Transverse colon (tissue), 4 donors: ENCODE measurements around the gene MAPKAP1. TPM values are rescaled to one million over a fixed set of nuclear protein-coding genes. Genes with fewer than 3 reads are reported as not detected.

Source experiments
- DNase-seq: peaks from one replicate; pipeline ENCODE4 v3.0.0-alpha.2; 2019
- H3K27ac ChIP-seq, 4 donors: fragments of 200-600 bp; sonication (generic); 2 replicates each; pipeline ENCODE4 v1.5.1; 2016 to 2018; ENCODE audit warnings: inconsistent platforms in 4 of 4
- H3K27me3 ChIP-seq: fragments of 200-600 bp; sonication (generic); 2 replicates; pipeline ENCODE4 v1.5.1; 2017; ENCODE audit warnings: inconsistent platforms
- H3K36me3 ChIP-seq, 4 donors: fragments of 200-600 bp; sonication (generic); 2 replicates each; pipeline ENCODE4 v1.5.1; 2017 to 2019; ENCODE audit warnings: inconsistent platforms in 4 of 4
- H3K4me1 ChIP-seq, 4 donors: fragments of 200-600 bp; sonication (generic); 2 replicates each; pipeline ENCODE4 v1.5.1; 2017 to 2020; ENCODE audit warnings: inconsistent platforms in 4 of 4
- H3K4me3 ChIP-seq, 4 donors: fragments of 200-600 bp; sonication (generic); 1 replicate in 1 of 4; 2 replicates in 3 of 4; pipeline versions ENCODE4 v1.5.1 to v1.6.1; 2017 to 2019; ENCODE audit warnings: inconsistent platforms in 4 of 4
- H3K9me3 ChIP-seq, 2 donors: fragments of 200-600 bp; sonication (generic); 2 replicates each; pipeline ENCODE4 v1.5.1; 2017 to 2019; ENCODE audit warnings: inconsistent platforms in 2 of 2
- EP300 ChIP-seq: sonication (generic); formaldehyde crosslinking; IDR thresholded peaks from one replicate; pipeline ENCODE4 v1.6.1; 2017; ENCODE audit warnings: antibody characterized with exemption, low read depth
- POLR2A ChIP-seq: fragments of 450-650 bp; IDR thresholded peaks from one replicate; pipeline ENCODE4 v1.6.1; 2016; ENCODE audit warnings: antibody characterized with exemption, mild to moderate bottlenecking, moderate library complexity
- POLR2AphosphoS5 ChIP-seq, 3 donors: sonication (generic); formaldehyde crosslinking; IDR thresholded peaks; one replicate each; pipeline ENCODE4 v1.6.1; 2016; ENCODE audit warnings: antibody characterized with exemption in 3 of 3
- WGBS, 2 donors: methylation state at CpG; one replicate each; pipeline ENCODE4 v1.1.5; 2018; ENCODE audit warnings: low coverage in 1 of 2; 5-methylcytosine and 5-hydroxymethylcytosine counted together
- in situ Hi-C, 4 donors: fragments of 200-750 bp; cut with MboI; loops; one replicate each; pipeline versions ENCODE4 v1.15.0 to v1.15.1; 2017; ENCODE audit warnings: low sequenced_read_pairs in 3 of 4, low pct_ligation_motif_present in 1 of 4, low pct_unique_long_range_greater_than_20kb in 1 of 4
- intact Hi-C: fragments of 100-400 bp; cut with DNase I; formaldehyde crosslinking; loops from one replicate; pipeline ENCODE4 v1.15.1; 2023; ENCODE audit warnings: low total_unique reads
- total RNA-seq, 4 donors: library from RNA; depleted of rRNA; stranded (reverse); fragments of >200 nt; gene quantifications; one replicate each; pipeline ENCODE4 v1.1.0, GENCODE V29; 2016
- TF ChIP-seq, protein P1 (sequence below), 5 experiments: fragments of 200-600 bp in 3 of 5; fragments of 450-650 bp in 2 of 5; sonication (generic) in 3 of 5; IDR thresholded peaks; 1 replicate in 2 of 5; 2 replicates in 3 of 5; pipeline ENCODE4 v1.5.1; 2016 to 2017; ENCODE audit warnings: antibody characterized with exemption in 5 of 5, inconsistent platforms in 3 of 5, mild to moderate bottlenecking in 2 of 5, moderate library complexity in 1 of 5

Gene MAPKAP1
- total RNA-seq, 4 donors from 2014 or later = 59.8 to 83.4 (median 71.2) TPM

GRCh38 chr9:125646621-125647100 is 60.3 kb downstream of the MAPKAP1 start:
- in situ Hi-C loops = loop anchor here in 3 of 4 donors (25.0 kb wide), 1 partner anchor 234 kb away; no protein-coding TSS in a partner anchor
- peak overlapping the region in 1 of 4 donors; percentile 17 for H3K4me3 ChIP-seq
- 14 to 35% methylated on average over 6 of the region's 6 CpGs for WGBS, 2 donors

GRCh38 chr9:125646217-125646616 is 60.8 kb downstream of the MAPKAP1 start:
- peak overlapping the region in 3 of 4 donors; percentile 34 to 43 (median 42) for H3K27ac ChIP-seq

More at GRCh38 chr9:125646621-125647100, 60.3 kb downstream of the MAPKAP1 start:
- DNase-seq = no peak
- peak overlapping the region in 3 of 4 donors; percentile 34 to 43 (median 42) for H3K27ac ChIP-seq
- TF ChIP-seq EP300 = no peak
- TF ChIP-seq, protein P1, sequence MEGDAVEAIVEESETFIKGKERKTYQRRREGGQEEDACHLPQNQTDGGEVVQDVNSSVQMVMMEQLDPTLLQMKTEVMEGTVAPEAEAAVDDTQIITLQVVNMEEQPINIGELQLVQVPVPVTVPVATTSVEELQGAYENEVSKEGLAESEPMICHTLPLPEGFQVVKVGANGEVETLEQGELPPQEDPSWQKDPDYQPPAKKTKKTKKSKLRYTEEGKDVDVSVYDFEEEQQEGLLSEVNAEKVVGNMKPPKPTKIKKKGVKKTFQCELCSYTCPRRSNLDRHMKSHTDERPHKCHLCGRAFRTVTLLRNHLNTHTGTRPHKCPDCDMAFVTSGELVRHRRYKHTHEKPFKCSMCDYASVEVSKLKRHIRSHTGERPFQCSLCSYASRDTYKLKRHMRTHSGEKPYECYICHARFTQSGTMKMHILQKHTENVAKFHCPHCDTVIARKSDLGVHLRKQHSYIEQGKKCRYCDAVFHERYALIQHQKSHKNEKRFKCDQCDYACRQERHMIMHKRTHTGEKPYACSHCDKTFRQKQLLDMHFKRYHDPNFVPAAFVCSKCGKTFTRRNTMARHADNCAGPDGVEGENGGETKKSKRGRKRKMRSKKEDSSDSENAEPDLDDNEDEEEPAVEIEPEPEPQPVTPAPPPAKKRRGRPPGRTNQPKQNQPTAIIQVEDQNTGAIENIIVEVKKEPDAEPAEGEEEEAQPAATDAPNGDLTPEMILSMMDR (IDR thresholded peaks at IDR 0.05) = no peak
- TF ChIP-seq POLR2AphosphoS5 (IDR thresholded peaks at IDR 0.05) = no peak
- no peak for TF ChIP-seq POLR2A
- no peaks in the 10 kb centered on the region for H3K9me3 ChIP-seq
- intact Hi-C loops = no loop called here
- no peaks in the 10 kb centered on the region for H3K27me3 ChIP-seq
- H3K4me1 ChIP-seq = peaks cover 0 to 20% (median 5%) of the 10 kb centered on the region in 4 donors
- H3K36me3 ChIP-seq = no peaks in the 10 kb centered on the region

DNA sequence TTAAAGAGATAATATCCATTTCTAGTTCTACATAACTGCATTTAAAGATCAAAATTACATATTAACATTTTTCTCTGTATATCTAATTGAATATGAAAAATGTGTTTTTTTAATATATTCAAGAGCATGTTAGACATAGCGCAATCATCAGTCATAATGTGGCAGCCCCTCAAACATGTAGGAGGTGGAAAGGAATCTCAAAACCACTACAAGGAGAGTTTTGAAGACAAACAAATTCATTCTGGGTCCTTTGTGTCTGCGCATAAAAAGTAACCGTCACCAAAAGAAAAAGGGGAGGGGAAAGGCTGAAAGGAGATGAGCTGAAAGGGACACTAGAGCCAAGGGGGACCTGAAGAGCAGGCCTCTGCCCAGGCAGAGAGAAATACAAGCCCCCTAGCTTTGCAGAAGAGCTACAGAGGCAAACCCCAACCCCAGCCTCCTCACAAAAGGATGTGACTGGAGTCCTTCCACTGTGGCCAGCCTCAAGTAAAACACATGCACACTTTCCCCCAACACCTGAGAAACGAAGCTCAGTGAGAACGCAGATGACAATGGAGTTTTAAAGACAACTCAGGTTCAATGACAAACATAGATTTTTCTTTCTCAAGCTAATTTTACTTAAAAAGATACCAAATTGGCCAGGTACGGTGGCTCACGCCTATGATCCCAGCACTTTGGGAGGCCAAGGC is 62.0 kb downstream of the MAPKAP1 start:
- Histone ChIP-seq H3K4me1 (peaks cover 0 to 20% (median 4%) of the 10 kb centered on the region in 4 donors), H3K36me3 (no peaks in the 10 kb centered on the region), H3K4me3 (no peak overlapping the region), H3K27me3 (no peaks in the 10 kb centered on the region), H3K27ac (no peak overlapping the region), H3K9me3 (no peaks in the 10 kb centered on the region)
- in situ Hi-C loops (loop anchor here in 3 of 4 donors (25.0 kb wide), 1 partner anchor 233 kb away; no protein-coding TSS in a partner anchor), intact Hi-C loops (no loop called here)
- no peak for DNase-seq
- WGBS, 2 donors = 88 to 94% methylated on average over 3 to 7 of the region's 7 CpGs
- TF ChIP-seq, protein P1 (IDR thresholded peaks at IDR 0.05) = no peak
- no peak for TF ChIP-seq EP300
- no peak for TF ChIP-seq POLR2AphosphoS5 (IDR thresholded peaks at IDR 0.05)
- no peak for TF ChIP-seq POLR2A

More at GRCh38 chr9:125646217-125646616, 60.8 kb downstream of the MAPKAP1 start:
- Histone ChIP-seq H3K27me3 (no peaks in the 10 kb centered on the region), H3K36me3 (no peaks in the 10 kb centered on the region), H3K4me1 (peaks cover 0 to 20% (median 5%) of the 10 kb centered on the region in 4 donors), H3K9me3 (no peaks in the 10 kb centered on the region), H3K4me3 (peak overlapping the region in 1 of 4 donors; percentile 17)
- in situ Hi-C loops (loop anchor here in 3 of 4 donors (25.0 kb wide), 1 partner anchor 234 kb away; no protein-coding TSS in a partner anchor), intact Hi-C loops (no loop called here)
- WGBS, 2 donors = 31 to 48% methylated on average over 1 of the region's 1 CpG
- no peak for TF ChIP-seq EP300
- TF ChIP-seq POLR2AphosphoS5 (IDR thresholded peaks at IDR 0.05) = no peak
- TF ChIP-seq POLR2A = no peak
- TF ChIP-seq, protein P1 (IDR thresholded peaks at IDR 0.05) = no peak
- no peak for DNase-seq

- no peak overlapping the region for H3K27ac ChIP-seq
- TF ChIP-seq POLR2AphosphoS5 (IDR thresholded peaks at IDR 0.05) (no peak), EP300 (no peak), POLR2A (no peak)
- TF ChIP-seq, protein P1 (IDR thresholded peaks at IDR 0.05) = no peak
- no peak for DNase-seq
- peaks cover 0 to 17% (median 2%) of the 10 kb centered on the region in 4 donors for H3K4me1 ChIP-seq
- intact Hi-C loops = no loop called here
- 96% methylated on average over 1 of the region's 1 CpG; no CpG with 5 or more reads in 1 of the 2 donors for WGBS, 2 donors
- H3K36me3 ChIP-seq = no peaks in the 10 kb centered on the region
- H3K9me3 ChIP-seq = no peaks in the 10 kb centered on the region
- in situ Hi-C loops = loop anchor here in 3 of 4 donors (25.0 kb wide), 1 partner anchor 230 kb away; no protein-coding TSS in a partner anchor
- no peaks in the 10 kb centered on the region for H3K27me3 ChIP-seq
- H3K4me3 ChIP-seq = no peak overlapping the region
Observed at GRCh38 chr9:125642311-125642710, 64.7 kb downstream of the MAPKAP1 start.
